ENCODE results near the gene MEN1.

DNA sequence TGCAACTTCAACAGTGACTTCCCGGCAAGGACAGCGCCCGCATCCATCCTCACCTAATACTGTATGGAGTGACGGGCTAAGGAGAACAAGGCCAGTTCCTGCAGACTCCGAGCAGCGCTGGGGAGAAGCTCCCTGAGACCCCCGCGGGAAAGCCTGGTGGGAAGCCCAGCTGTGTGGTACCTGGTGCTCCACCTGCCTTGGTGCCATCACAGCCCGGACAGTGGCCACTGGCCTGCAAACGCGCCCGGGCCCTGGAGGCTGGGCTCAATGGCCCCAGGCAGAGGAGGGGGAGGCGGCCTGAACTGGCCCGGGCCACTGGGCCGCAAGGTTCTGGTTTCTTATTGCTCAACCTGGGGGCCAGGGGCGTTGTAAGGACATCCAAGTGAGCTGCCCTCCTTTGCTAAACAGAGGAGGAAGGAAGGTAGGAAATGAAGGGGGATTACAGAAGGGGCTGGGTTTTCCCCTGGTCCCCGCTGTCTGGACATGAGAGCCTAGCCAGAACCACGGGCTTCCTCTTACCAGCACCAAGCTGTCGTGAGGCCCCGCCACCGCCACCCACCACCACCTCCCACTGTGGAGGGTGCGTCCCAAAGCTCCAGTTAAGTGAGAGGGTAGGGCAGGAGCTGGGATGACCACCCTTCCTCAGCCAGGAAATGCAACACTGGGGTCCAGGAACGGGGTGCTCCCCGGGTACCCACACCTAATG lies 42.6 kb upstream of the MEN1 start:
- TF ChIP-seq, protein P1, sequence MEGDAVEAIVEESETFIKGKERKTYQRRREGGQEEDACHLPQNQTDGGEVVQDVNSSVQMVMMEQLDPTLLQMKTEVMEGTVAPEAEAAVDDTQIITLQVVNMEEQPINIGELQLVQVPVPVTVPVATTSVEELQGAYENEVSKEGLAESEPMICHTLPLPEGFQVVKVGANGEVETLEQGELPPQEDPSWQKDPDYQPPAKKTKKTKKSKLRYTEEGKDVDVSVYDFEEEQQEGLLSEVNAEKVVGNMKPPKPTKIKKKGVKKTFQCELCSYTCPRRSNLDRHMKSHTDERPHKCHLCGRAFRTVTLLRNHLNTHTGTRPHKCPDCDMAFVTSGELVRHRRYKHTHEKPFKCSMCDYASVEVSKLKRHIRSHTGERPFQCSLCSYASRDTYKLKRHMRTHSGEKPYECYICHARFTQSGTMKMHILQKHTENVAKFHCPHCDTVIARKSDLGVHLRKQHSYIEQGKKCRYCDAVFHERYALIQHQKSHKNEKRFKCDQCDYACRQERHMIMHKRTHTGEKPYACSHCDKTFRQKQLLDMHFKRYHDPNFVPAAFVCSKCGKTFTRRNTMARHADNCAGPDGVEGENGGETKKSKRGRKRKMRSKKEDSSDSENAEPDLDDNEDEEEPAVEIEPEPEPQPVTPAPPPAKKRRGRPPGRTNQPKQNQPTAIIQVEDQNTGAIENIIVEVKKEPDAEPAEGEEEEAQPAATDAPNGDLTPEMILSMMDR (IDR thresholded peaks at IDR 0.05), result no peak
- no peak for TF ChIP-seq POLR2A (IDR thresholded peaks at IDR 0.05)
